ENCODE measurements around the gene MICALL1. TPM values are rescaled to one million over a fixed set of nuclear protein-coding genes. Genes with fewer than 3 reads are reported as not detected.

The MICALL1 gene
- total and polyA plus RNA-seq, 2 of the 13 experiments (the other 11 are each of a cell fraction or from before 2014, with no cell fraction given), result 7.6 to 10.6 TPM

- TF ChIP-seq KDM5A (IDR thresholded peaks at IDR 0.05; ENCODE audit: borderline replicate concordance, low read length) (no peak), ERF (CRISPR knock-in tag; IDR thresholded peaks at IDR 0.05) (peak; percentile 67; the same call in 1 of the 2 replicates), KMT2B (CRISPR knock-in tag; IDR thresholded peaks at IDR 0.05) (no peak), TCF7 (IDR thresholded peaks at IDR 0.05; ENCODE audit: low read depth) (no peak), ZBTB38 (CRISPR knock-in tag; IDR thresholded peaks at IDR 0.05) (peak; percentile 59; the same call in 1 of the 2 replicates), ZNF687 (CRISPR knock-in tag; IDR thresholded peaks at IDR 0.05) (peak; percentile 86), ZNF850 (CRISPR knock-in tag; conservative IDR thresholded peaks at IDR 0.05) (no peak), ZNF776 (CRISPR knock-in tag; IDR thresholded peaks at IDR 0.05) (no peak), NFIC (IDR thresholded peaks at IDR 0.05; ENCODE audit: low read length) (no peak), GZF1 (CRISPR knock-in tag; IDR thresholded peaks at IDR 0.05) (no peak), ZSCAN25 (CRISPR knock-in tag; IDR thresholded peaks at IDR 0.05) (no peak), ZBTB7B (CRISPR knock-in tag; IDR thresholded peaks at IDR 0.05) (no peak), RCOR2 (CRISPR knock-in tag; IDR thresholded peaks at IDR 0.05) (0 out of 2 replicates have a peak, but pooled peaks have one; percentile 31), MTERF4 (CRISPR knock-in tag; IDR thresholded peaks at IDR 0.05) (no peak), REPIN1 (CRISPR knock-in tag; IDR thresholded peaks at IDR 0.05; ENCODE audit: borderline replicate concordance, low read depth) (peak; percentile 68; the same call in 1 of the 2 replicates), KLF16 (CRISPR knock-in tag; IDR thresholded peaks at IDR 0.05) (no peak), ZNF598 (CRISPR knock-in tag; IDR thresholded peaks at IDR 0.05; ENCODE audit: borderline replicate concordance) (peak; percentile 60; the same call in 1 of the 2 replicates), ZNF841 (CRISPR knock-in tag; IDR thresholded peaks at IDR 0.05; ENCODE audit: borderline replicate concordance) (no peak), ZNF180 (CRISPR knock-in tag; IDR thresholded peaks at IDR 0.05; ENCODE audit: borderline replicate concordance, low read depth) (no peak), ZNF883 (CRISPR knock-in tag; IDR thresholded peaks at IDR 0.05; ENCODE audit: not compliant biosample characterization) (peak; percentile 59), ZNF225 (CRISPR knock-in tag; IDR thresholded peaks at IDR 0.05) (no peak)
- TF ChIP-seq, protein P1, sequence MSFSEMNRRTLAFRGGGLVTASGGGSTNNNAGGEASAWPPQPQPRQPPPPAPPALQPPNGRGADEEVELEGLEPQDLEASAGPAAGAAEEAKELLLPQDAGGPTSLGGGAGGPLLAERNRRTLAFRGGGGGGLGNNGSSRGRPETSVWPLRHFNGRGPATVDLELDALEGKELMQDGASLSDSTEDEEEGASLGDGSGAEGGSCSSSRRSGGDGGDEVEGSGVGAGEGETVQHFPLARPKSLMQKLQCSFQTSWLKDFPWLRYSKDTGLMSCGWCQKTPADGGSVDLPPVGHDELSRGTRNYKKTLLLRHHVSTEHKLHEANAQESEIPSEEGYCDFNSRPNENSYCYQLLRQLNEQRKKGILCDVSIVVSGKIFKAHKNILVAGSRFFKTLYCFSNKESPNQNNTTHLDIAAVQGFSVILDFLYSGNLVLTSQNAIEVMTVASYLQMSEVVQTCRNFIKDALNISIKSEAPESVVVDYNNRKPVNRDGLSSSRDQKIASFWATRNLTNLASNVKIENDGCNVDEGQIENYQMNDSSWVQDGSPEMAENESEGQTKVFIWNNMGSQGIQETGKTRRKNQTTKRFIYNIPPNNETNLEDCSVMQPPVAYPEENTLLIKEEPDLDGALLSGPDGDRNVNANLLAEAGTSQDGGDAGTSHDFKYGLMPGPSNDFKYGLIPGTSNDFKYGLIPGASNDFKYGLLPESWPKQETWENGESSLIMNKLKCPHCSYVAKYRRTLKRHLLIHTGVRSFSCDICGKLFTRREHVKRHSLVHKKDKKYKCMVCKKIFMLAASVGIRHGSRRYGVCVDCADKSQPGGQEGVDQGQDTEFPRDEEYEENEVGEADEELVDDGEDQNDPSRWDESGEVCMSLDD (CRISPR knock-in tag; IDR thresholded peaks at IDR 0.05; ENCODE audit: borderline replicate concordance), result no peak
- TF ChIP-seq, protein P2, sequence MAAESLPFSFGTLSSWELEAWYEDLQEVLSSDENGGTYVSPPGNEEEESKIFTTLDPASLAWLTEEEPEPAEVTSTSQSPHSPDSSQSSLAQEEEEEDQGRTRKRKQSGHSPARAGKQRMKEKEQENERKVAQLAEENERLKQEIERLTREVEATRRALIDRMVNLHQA (CRISPR knock-in tag; IDR thresholded peaks at IDR 0.05), result no peak
Measured at GRCh38 chr22:37933711-37934376, 27.7 kb downstream of the MICALL1 start (continued).
